Measurements from ENCODE around the gene CTSC.

Gene CTSC

DNA sequence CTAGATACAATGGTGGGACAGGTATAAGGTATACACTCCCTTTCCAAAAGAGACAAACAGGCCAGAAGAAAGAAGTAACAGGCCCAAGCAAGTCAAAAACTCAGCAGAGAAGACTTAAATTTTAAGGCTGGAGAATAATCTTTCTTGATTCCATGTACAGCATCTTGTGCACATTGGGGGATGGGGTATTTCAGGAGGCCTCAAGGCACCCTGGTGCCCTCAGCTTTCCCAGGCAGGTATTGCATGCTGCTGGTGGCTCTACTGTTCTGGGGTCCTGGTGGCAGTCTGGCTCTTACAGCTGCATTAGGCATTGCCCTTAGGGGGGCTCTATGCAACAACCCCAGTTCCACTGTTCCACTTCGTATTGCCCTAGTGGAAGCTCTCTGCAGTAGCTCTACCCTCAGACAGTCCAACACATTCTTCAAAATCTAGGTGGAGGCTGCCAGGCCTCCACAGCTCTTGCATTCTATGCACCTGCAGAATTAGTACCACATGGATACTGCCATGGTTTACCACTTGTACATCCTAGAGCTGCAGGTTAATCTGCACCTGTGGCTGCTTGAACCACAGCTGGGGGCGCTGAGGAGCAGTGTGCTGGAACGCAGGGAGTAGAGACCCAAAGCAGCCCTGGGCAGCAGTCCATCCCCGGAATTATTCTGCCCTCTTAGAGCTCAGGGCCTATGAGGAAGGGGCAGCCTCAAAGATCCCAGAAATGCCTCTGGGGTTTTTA, 4.2 kb upstream of the CTSC start:
- TF ChIP-seq FOXP2 (optimal IDR thresholded peaks at IDR 0.05; ENCODE audit: borderline replicate concordance, extremely low read depth, extremely low read length, insufficient read depth) (no peak), TAF1 (IDR thresholded peaks at IDR 0.05; ENCODE audit: borderline replicate concordance, insufficient read depth, low read length) (no peak), SIN3A (IDR thresholded peaks at IDR 0.05; ENCODE audit: borderline replicate concordance, insufficient read depth, low read length) (no peak), POLR2AphosphoS5 (IDR thresholded peaks at IDR 0.05; ENCODE audit: low read depth, low read length) (no peak)
- TF ChIP-seq, protein P1, sequence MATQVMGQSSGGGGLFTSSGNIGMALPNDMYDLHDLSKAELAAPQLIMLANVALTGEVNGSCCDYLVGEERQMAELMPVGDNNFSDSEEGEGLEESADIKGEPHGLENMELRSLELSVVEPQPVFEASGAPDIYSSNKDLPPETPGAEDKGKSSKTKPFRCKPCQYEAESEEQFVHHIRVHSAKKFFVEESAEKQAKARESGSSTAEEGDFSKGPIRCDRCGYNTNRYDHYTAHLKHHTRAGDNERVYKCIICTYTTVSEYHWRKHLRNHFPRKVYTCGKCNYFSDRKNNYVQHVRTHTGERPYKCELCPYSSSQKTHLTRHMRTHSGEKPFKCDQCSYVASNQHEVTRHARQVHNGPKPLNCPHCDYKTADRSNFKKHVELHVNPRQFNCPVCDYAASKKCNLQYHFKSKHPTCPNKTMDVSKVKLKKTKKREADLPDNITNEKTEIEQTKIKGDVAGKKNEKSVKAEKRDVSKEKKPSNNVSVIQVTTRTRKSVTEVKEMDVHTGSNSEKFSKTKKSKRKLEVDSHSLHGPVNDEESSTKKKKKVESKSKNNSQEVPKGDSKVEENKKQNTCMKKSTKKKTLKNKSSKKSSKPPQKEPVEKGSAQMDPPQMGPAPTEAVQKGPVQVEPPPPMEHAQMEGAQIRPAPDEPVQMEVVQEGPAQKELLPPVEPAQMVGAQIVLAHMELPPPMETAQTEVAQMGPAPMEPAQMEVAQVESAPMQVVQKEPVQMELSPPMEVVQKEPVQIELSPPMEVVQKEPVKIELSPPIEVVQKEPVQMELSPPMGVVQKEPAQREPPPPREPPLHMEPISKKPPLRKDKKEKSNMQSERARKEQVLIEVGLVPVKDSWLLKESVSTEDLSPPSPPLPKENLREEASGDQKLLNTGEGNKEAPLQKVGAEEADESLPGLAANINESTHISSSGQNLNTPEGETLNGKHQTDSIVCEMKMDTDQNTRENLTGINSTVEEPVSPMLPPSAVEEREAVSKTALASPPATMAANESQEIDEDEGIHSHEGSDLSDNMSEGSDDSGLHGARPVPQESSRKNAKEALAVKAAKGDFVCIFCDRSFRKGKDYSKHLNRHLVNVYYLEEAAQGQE (IDR thresholded peaks at IDR 0.05; ENCODE audit: insufficient read depth in 1 of 2, low read depth in 2 of 2, low read length in 2 of 2): no peak

DNA sequence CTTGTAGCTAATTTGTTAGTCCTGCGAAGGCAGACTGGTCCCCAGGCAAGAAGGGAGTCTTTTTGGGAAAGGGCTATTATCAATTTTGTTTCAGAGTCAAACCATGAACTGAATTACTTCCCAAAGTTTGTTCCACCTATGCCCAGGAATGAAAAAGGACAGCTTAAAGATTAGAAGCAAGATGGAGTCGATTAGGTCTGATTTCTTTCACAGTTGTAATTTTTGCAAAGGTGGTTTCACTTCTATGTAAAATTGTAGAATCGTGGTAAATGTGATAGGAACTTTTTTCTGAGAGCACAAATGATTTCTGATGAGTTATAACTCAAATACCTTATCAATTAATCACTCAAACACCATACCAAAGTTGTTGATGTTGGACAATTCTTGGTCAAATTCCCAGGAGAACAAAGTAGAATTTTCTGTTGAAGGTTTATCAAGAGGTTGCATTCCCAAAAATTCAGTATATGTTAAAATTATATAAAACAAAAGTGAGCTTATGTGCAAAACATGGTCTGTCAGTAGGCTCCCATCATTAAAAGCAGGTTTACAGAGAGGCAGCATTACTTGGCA, 2.9 kb upstream of the CTSC start:
- no peak for TF ChIP-seq FOXP2 (optimal IDR thresholded peaks at IDR 0.05; ENCODE audit: borderline replicate concordance, extremely low read depth, extremely low read length, insufficient read depth)
- TF ChIP-seq, protein P1 (IDR thresholded peaks at IDR 0.05; ENCODE audit: insufficient read depth in 1 of 2, low read depth in 2 of 2, low read length in 2 of 2): no peak
- TF ChIP-seq TAF1 (IDR thresholded peaks at IDR 0.05; ENCODE audit: borderline replicate concordance, insufficient read depth, low read length): no peak
- TF ChIP-seq POLR2AphosphoS5 (IDR thresholded peaks at IDR 0.05; ENCODE audit: low read depth, low read length): no peak
- TF ChIP-seq SIN3A (IDR thresholded peaks at IDR 0.05; ENCODE audit: borderline replicate concordance, insufficient read depth, low read length): no peak

DNA sequence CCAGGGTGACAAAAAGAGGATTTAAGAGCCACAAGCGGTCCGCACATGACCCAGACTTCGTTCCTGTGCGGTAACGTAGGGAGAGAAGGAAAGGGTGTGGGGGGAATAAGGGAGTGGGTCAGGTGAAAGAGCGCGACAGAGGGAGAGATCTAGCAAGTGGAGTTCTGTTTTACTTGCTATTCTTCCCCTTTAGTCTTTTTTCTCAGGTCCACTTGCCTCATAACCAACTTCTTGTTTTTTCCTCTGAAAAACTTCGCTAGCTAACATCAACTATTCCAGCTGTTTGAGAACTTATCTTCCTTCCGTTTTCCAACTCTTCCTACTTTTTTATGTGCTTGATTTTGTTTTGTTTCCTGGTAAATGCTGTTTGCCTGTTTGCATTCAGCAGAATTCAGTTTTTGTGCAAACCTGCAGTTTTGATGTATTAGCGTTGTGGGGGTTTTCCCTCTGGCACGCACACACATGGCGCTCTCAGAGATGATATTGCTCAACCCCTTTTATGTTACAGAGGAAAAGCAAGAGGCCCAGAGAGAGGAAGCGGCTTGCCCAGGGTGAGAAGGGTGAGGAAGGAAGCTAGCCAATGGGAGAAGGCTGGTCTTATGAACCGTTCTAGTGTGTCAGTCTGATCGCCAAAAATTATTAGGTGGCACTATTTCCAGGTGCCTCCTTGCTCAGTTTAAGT, 592 bp upstream of the CTSC start:
- TF ChIP-seq TAF1 (IDR thresholded peaks at IDR 0.05; ENCODE audit: borderline replicate concordance, insufficient read depth, low read length): no peak

DNA sequence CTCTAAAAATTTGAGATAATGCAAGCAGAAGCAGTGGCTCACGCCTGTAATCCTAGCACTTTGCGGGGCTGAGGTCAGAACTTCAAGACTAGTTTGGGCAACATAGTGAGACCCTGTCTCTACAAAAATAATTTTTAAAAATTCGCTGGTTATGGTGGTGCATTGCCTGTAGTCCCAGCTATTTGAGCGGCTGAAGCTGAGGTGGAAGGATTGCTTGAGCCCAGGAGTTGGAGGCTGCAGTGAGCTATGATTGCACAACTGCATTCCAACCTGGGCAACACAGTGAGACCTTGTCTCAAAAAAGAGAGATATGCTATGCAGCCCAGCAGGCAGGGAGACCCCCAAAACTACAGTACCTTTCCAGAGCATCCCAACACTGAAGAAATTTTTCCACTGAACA, 2.3 kb downstream of the CTSC start:
- TF ChIP-seq, protein P1 (IDR thresholded peaks at IDR 0.05; ENCODE audit: insufficient read depth in 1 of 2, low read depth in 2 of 2, low read length in 2 of 2): no peak
- TF ChIP-seq FOXP2 (optimal IDR thresholded peaks at IDR 0.05; ENCODE audit: borderline replicate concordance, extremely low read depth, extremely low read length, insufficient read depth) (no peak), POLR2AphosphoS5 (IDR thresholded peaks at IDR 0.05; ENCODE audit: low read depth, low read length) (no peak), SIN3A (IDR thresholded peaks at IDR 0.05; ENCODE audit: borderline replicate concordance, insufficient read depth, low read length) (no peak), TAF1 (IDR thresholded peaks at IDR 0.05; ENCODE audit: borderline replicate concordance, insufficient read depth, low read length) (no peak)

DNA sequence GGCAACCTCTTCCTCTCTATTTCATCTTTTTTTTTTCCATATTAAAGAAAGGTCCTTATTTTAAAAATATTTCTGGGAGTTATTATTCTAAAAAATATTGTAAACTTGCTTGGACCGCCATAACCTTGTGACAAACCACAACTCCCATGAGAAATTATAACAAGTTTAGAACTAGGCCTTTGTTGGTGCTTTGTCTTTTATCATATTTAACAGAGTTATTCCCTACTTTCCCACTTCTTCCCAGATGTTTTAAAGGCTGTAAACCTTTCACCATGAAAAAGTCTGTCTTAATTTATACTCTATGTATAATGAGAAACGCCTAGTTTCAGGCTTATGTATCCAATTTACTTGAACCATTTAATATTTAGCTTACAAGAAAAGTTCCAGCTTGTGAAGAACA, 3.7 kb downstream of the CTSC start:
- TF ChIP-seq POLR2AphosphoS5 (IDR thresholded peaks at IDR 0.05; ENCODE audit: low read depth, low read length) (no peak), FOXP2 (optimal IDR thresholded peaks at IDR 0.05; ENCODE audit: borderline replicate concordance, extremely low read depth, extremely low read length, insufficient read depth) (no peak), SIN3A (IDR thresholded peaks at IDR 0.05; ENCODE audit: borderline replicate concordance, insufficient read depth, low read length) (no peak), TAF1 (IDR thresholded peaks at IDR 0.05; ENCODE audit: borderline replicate concordance, insufficient read depth, low read length) (no peak)
- TF ChIP-seq, protein P1 (IDR thresholded peaks at IDR 0.05; ENCODE audit: insufficient read depth in 1 of 2, low read depth in 2 of 2, low read length in 2 of 2): no peak

All from PFSK-1 (cell line).